ENCODE results near the gene TTC24.
"Not testable (repeated sequence)": the region's sequence is repeated elsewhere in the genome, so short reads cannot be mapped to it uniquely, and the experiment has no call there.

The TTC24 gene

DNA sequence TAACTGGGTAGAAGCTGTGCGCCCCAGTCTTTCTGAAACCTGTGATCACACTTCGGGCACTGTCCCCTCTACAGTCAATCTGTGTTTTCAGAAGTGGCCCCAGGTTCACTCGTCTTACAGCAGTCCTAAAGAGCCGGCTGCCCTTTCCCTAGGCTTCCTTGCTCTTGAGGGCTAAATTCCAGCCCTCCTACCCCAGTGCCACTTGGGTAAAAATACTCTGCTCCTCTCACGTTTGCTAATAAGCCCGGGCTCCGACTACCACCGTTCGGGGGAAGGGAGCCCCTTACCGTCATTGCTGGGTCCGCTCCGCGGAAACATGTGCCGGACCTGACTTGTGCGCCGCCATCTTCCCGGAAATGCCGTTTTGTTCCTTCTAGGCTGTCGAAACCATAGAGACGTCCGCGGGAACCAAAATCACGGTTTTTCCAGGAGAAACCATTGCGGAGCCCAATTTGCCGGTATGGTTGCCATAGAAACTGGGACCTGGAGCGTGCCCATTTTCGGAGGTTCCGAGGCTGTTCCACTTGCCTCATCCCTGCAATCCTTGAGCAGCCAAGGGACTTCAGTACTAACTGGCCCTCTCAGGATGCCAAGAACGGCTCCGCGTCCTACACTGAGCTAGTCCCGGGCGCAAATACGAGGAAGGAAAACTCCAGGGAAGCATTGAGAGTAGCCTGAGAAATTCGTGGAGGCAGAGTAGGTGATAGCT lies 21.8 kb downstream of the TTC24 start, which contains the start of gene GPATCH4:
Gene GPATCH4, minus strand, starts transcription at position 358 of the 709 bp plus-strand sequence.
- H3K27ac ChIP-seq: peak within 1 kb of the TSS; percentile 83
- no peak for TF ChIP-seq CTCF (conservative IDR thresholded peaks at IDR 0.05)
- no peak for TF ChIP-seq ZFX (IDR thresholded peaks at IDR 0.05)

GRCh38 chr1:156601892-156602291 lies 22.4 kb downstream of the TTC24 start:
- TF ChIP-seq CTCF (conservative IDR thresholded peaks at IDR 0.05): no peak
- no peak for TF ChIP-seq ZFX (IDR thresholded peaks at IDR 0.05)
- peak overlapping the region; percentile 83 for H3K27ac ChIP-seq

- TF ChIP-seq CTCF (conservative IDR thresholded peaks at IDR 0.05): peak; percentile 37
- TF ChIP-seq ZFX (IDR thresholded peaks at IDR 0.05): no peak
- no peak overlapping the region for H3K27ac ChIP-seq
Measured at GRCh38 chr1:156602557-156602993, 23.1 kb downstream of the TTC24 start.

- not testable (repeated sequence) for H3K27ac ChIP-seq
Measured at GRCh38 chr1:156607344-156607743, 27.8 kb downstream of the TTC24 start.

DNA sequence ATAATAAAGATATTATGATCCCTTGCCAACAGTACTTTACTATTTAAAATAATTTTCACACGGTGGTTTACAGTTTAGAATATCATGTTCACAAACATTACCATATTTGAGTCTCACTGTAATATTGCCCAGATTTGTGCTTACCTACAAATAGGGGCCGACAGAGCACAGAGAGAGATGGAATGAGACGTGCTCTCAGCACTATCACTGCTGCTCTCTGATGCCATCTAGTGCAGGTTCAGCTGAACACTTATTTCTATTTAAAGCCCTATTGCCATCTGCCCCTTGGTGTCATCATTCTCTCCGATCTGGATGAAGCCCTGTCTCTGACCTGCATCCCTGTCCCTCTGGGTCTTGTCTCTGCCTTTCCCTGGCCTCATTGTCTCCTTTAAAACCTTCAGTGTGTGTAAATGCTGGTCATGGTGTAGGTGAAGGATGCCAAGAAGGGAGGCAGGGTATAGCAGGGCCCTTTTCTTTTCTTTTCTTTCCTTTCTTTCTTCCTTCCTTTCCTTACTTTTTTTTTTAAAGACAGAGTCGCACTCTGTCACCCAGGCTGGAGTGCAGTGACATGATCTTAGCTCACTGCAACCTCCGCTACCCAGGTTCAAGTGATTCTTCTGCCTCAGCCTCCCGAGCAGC lies 28.6 kb downstream of the TTC24 start:
- H3K27ac ChIP-seq: no peak overlapping the region
- TF ChIP-seq CTCF (conservative IDR thresholded peaks at IDR 0.05) (peak; percentile 90), ZFX (IDR thresholded peaks at IDR 0.05) (no peak)

DNA sequence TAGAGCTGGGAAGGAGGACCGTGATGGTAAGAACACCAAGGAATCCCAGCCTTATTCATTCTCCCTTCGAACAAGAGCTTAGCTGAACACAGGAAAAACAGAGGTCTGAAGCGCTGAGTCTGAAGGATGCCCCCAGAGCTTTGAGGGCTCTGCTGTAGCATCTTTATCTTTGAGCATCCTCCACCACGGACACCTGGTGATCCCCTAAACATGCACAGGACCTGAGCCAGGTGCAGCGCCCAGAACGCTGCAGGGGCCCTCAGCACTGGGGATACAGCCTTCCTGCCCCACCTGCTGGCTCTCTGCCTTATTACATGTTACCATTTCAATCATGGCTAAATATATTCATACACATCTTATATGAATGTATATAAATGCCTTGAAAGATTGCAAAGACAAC lies 29.5 kb downstream of the TTC24 start:
- H3K27ac ChIP-seq: no peak overlapping the region
- no peak; the same call in none of the 2 replicates for TF ChIP-seq CTCF (conservative IDR thresholded peaks at IDR 0.05)

- H3K27ac ChIP-seq: not testable (repeated sequence)
Measured at GRCh38 chr1:156610072-156610471, 30.5 kb downstream of the TTC24 start.

DNA sequence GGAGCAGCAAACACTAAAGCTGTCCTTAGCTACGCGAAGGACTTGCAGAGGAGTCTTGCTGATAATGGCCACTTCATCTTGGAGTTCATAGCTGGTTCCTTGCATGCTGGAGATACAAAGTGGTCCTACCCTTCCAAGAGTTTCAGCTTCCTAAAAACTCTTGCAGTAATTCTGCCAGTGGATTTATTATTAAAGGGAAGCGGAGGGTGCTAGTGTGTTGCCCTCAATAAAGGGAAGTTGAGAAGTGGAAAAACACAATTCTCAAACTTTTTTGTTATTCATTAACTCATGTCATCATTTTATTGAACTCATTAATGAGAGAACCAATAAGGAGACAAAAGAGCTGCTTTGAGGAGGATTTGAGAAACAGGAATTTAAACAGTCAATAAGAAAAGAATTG lies 33.1 kb downstream of the TTC24 start:
- no peak overlapping the region for H3K27ac ChIP-seq
- no peak for TF ChIP-seq CTCF (conservative IDR thresholded peaks at IDR 0.05)
- TF ChIP-seq ZFX (IDR thresholded peaks at IDR 0.05): no peak
